ENCODE data around the gene TNN.
"Not testable (repeated sequence)": the region's sequence is repeated elsewhere in the genome, so short reads cannot be mapped to it uniquely, and the experiment has no call there.

TNN gene, protein sequence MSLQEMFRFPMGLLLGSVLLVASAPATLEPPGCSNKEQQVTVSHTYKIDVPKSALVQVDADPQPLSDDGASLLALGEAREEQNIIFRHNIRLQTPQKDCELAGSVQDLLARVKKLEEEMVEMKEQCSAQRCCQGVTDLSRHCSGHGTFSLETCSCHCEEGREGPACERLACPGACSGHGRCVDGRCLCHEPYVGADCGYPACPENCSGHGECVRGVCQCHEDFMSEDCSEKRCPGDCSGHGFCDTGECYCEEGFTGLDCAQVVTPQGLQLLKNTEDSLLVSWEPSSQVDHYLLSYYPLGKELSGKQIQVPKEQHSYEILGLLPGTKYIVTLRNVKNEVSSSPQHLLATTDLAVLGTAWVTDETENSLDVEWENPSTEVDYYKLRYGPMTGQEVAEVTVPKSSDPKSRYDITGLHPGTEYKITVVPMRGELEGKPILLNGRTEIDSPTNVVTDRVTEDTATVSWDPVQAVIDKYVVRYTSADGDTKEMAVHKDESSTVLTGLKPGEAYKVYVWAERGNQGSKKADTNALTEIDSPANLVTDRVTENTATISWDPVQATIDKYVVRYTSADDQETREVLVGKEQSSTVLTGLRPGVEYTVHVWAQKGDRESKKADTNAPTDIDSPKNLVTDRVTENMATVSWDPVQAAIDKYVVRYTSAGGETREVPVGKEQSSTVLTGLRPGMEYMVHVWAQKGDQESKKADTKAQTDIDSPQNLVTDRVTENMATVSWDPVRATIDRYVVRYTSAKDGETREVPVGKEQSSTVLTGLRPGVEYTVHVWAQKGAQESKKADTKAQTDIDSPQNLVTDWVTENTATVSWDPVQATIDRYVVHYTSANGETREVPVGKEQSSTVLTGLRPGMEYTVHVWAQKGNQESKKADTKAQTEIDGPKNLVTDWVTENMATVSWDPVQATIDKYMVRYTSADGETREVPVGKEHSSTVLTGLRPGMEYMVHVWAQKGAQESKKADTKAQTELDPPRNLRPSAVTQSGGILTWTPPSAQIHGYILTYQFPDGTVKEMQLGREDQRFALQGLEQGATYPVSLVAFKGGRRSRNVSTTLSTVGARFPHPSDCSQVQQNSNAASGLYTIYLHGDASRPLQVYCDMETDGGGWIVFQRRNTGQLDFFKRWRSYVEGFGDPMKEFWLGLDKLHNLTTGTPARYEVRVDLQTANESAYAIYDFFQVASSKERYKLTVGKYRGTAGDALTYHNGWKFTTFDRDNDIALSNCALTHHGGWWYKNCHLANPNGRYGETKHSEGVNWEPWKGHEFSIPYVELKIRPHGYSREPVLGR (N-terminal part only)

DNA sequence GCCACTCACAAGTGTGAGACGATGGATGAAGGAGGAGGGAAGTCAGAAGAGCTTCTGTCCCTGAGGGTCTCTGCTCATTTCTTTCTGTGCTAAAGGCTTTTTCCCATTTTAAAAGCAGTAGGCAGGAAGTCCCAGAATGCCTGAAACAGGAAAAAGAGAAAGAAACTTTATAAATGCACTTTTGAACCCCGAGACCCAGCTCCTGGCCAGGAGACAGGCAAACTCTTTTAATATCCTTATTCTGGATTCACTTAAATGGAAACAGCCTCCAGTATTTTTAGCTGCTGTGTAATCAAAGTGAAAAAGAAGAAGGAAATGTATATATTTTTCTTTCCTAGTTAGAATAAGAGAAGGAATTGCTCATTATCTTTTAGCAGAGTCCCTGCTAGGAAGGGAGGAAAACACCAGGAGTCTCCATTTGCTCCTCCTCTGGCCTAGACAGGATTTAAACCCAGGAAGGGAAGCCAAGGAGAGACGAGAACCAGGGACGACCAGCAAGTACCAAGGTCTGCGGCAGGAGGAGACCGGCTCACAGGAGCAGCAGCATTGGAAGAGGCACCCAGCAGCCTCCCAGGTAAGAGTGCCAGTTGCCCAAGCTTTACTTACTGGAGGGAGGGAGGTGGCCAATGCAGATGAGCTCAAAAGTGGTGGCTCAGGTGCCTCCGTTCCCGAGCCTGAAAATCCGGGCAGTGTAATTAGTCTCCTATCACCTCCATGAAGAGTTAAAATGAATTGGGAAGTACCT is at the start of gene TNN:
TSS of gene TNN (plus strand) at position 472 of the 745 bp plus-strand sequence. CDS start 9,586 bp downstream, outside the sequence.
- no peak for DNase-seq

DNA sequence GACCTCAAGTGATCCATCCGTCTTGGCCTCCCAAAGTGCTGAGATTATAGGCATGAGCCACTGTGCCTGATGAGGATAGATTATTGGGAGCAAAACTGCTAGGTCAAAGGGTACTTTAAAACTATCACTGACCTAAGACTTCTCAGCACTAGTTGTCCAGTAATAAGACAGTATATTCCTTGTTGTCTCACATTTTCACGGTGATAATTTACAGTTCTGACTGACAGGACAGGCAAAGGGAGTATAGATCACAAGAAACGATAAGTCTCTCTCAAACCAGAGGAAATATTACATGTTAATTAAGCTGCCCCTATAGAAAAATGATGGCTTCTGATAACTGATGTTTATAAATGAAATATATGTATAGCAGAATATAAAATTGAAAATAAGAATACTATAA is 48.1 kb upstream of the TNN start:
- no peak for DNase-seq

DNA sequence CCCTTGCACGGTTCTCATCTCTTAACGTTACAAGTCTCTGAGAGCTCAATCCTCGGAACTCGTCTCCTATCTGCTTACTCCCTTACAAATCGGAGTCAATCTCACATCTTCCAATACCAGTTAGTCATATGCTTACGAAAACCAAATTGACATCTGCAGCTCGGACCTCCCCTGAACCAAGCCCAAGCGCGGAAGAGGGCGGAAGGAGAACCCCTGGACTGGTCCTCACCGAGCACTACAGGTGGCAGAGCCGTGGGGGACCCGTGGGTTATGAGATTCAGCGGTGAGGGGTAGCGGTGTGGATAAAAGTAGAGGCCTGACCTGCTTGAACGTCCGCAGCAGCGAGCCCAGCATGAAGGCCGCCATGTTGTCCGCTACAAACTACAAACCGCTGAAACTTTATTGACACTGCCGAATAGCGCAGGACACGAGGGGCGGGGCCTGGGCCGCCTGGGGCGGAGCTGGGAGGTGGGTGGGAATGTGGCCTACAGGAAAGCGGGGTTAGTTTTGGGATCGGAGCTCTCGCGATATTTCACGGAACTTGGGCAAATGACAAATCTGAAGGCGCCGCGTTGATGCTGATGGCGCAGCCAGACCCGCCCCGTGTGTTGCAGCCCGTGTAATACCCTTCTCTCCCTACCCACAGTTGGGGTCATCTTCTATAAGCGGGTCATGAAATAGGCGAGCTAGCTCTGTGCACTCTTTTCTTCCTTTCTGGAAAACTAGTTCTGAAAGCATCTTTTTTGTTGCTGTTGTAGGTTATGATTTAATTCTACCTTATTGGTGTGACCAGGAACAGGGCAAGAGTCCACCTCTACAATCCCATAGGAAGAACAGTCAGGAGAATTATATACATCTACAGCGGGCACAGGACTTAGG is 44.4 kb upstream of the TNN start, which contains the start of gene MRPS14:
TSS of gene MRPS14 (minus strand) at position 383 of the 879 bp plus-strand sequence. CDS start at position 366, 17 bp downstream.
- peak; percentile 99 for DNase-seq

DNA sequence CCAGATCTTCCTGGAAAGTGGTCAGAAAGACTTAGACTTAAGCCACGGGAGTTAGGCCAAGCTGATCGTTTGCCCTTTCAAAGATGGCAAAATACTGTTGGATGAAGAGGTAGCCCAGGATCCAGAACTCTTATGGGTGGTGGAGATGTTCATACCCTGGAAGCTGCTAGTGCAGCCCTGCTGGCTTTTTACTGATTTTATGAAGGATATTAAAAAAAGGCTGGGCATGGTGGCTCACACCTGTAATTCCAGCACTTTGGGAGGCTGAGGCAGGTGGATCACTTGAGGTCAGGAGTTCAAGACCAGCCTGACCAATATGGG is 43.8 kb upstream of the TNN start:
- not testable (repeated sequence) for DNase-seq

DNA sequence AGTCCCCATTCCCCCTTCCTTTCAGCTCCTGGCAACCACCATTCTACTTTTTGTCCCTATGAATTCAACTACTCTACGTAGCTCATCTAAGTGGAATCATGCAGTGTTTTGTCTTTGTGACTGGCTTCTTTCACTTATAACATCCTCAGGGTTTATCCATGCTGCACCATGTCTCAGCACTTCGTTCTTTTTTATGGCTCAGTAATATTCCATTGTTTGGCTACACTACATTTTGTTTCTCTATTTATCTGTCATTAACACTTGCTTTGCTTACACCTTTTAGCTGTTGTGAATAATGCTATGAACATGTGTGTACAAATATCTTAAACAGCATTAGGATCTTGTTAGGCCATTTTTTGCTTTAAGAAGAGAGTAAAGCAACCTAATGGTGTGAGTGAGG is 42.9 kb upstream of the TNN start:
- DNase-seq = no peak

DNA sequence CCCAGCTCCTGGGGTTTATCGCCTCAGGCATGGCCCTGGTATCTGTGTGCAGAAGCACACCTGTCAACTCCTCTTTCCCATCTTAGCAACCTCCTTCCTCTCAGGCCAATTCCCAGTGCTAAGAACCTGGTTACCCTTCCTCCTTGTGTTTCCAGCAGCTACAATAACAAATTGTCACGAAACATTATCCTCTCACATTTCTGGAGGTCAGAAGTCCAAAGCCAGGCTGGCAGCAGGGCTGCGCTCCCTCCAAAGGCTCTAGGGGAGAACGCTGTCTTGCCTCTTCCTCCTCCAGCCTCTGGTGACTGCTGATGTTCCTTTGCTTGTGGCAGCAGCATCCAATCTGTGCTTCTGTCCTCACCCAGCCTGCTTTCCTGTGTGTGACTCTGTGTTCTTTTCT is 33.7 kb upstream of the TNN start:
- DNase-seq = no peak

DNA sequence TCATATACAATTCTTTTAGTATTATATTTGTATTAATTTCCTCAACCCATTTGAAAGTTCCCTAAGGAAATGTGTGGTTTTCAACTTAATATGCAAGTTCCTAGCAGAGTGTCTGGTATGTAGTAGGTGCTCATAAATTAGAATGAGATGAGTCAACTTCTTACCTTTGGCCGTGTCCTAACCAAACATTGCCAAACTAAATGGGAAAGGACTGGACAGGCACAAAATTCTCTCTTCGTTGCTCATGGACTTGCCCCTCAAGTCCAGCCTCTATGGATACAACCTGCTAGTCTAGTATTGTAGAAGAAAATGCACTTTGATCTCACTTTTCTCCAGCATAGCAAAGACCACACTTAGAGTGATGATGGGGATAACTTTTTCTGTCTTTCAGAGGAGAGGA is 32.9 kb upstream of the TNN start:
- no peak for DNase-seq

DNA sequence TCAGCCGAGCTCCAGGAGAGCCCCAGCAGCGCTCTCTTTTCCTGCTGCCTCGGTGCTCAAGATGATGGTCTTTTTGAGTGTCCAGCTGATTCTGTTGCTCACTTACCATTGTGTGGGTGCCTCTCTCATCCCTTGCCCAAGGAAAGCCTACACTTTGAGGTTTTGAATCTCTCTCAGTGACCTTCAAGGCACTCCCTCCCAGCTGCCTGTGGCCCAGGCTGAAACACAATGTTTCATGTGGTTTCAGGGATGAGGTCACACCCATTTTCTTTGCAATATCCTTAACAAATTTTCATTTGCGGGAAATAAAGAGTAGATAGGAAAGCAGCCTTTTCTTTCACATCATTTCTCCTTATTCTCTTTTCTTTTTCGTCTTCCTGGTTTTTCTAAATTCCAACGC is 31.8 kb upstream of the TNN start:
- no peak for DNase-seq

DNA sequence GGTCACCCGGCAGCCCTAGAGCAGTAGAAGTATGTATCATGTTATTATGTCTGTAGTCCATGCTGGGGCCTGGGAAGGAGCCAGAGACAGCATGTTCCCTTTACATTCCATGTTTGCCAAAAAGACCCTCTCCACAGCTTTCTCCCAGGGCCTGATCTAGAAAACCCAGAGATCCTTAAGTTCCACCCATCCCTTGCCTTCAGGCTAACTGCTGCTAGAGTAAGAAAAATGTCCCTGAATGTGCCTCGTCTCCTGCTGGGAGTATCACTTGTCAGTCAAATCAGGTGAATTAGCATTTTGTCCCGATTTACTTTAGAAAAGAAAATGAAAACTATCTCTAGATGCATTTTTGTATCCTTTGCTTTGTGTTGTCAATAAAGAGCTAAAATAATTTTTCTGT is 31.2 kb upstream of the TNN start:
- DNase-seq = no peak

DNA sequence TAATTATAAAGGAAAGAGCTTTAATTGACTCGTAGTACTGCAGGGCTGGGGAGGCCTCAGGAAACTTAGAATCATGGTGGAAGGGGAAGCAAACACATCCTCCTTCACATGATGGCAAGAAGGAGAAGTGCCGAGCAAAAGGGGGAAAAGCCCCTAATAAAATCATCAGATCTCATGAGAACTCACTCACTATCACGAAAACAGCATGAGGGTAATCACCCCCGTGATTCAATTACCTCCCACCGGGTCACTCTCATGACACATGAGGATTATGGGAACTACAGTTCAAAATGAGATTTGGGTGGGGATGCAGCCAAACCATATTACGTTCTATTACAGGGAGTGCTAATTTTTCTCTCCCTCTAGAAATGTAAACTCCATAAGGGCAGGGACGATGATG is 30.2 kb upstream of the TNN start:
- DNase-seq = no peak

DNA sequence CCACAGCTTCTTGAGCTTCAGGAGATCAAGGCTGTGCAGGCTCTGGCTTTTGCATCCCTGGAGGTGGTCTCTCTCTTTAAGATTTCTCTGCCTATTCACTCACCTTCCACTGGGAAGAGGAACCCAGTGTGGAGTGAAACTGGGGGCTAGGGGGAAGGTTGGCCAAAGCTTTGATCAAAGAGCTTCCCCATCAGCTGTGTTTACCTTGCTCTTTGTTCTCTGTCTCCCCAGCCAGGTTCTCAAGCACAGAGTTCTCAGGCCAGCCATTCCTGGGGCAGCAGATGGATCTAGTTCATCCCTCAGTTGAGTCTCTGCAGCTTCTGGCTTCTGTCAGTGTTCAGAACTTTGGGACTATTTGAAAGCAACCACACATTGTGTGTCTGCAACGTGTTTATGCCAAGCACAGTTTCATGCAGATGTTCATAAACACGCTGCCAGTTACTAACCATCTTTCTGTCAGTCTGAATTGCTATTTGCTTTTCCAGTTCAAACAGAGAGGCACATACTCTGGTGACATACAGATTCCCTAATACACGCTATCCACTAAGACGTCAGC is 27.2 kb upstream of the TNN start:
- no peak for DNase-seq

DNA sequence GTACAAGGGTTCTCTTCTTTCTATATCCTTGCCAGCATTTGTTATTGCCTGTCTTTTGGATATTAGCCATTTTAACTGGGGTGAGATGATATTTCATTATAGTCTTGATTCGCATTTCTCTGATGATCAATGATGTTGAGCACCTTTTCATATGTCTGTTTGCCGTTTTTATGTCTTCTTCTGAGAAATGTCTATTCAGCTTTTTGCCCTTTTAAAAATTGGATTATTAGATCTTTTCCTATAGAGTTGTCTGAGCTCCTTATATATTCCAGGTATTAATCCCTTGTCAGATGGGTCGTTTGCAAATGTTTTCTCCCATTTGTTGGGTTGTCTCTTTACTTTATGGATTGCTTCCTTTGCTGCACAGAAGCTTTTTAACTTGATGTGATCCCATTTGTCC is 25.0 kb upstream of the TNN start:
- DNase-seq = no peak

DNA sequence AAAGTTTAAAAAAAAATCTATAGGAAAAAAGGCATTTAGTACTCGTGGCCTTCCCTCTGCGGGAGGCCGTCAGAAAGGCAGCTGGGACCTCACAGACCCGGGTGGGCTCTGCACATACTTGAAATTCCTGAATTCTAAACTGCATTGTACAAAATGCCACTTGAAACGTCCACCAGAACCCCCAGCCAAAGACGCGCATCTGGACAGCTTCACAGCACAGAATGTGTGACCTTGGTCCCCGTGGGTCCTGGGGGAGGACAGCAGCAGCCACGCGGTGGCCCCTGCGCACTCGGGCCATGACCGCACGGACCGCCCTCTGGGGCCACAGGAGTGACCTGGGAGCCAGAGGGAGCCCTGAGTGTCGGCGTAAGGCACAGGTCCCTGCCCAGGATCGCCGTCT is 23.8 kb upstream of the TNN start:
- DNase-seq = no peak

DNA sequence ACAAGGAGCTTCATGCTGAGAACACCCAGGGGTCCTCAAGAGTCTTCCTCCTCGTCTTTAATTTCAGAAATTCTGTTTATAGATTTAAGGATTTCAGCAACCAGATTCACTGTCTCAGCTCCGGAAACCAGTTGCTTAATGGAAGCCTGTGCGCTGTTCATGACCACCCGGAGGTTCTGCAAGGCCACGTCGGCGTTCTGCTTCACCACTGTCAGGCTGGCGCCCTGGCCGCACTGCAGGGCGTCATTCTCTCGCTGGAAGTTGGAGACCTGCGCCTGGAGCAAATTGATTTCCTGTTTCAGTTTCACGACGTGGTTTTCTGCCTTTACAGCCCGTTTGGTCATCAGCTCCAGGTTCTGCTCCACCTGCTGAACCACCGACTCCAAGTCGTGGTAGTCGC is 23.0 kb upstream of the TNN start:
- DNase-seq = not testable (repeated sequence)

DNA sequence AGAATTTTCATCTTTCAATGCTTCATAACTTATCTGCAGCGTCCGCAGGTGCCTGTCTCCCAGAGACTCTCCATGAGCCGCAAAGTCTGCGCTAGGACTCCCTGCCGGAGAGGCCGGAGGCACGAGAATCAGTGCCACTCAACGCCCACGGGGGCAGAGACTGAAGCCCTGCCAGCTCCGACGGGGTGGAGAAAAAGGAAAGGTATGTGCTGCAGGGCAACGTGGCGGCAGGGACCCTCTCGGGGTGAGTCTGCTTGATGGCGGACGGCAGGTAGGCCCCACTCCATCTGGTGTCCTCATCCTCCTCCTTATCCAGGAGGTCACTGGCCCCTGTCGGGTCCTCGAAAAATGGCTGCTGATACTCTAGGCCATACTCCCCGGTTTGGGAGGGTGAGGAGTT is 22.5 kb upstream of the TNN start:
- no peak for DNase-seq

DNA sequence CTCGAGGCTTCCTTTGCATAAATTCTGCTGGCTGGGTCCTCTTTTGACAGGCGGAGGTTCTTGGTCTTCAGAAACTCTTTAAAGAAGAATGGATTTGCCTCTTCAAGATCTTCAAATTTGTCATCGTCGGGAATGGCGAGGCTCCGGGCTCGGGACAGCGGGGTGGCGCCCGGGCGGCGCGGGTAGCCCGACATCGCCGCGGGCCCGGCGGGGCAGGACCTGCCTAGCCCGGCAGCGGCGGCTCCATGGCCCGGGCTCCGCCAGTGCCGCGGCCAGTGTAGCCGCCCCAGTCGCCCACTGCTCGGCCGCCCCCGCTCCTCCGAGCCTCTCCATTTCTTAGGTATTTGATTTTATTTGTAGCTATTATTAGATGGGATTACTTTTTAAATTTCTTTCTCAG is 22.1 kb upstream of the TNN start:
- DNase-seq = no peak

DNA sequence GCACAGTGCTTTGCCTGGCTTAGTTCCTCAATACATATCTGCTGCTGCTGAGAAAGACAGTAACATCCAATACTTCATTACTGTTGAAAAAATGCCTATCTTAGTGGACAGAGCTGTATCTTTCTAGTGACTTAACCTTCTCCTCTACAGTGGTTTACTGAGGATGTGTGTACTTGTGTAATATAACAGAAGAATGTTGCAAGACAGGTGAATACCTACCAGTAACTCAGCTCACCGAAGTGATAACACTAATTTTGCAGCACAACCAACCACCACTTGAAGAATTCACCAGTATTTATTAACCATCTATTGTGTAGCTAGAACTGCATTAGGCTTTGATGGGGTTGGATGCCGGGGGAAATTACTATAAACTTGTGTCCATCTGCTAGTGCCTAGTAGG is 16.6 kb upstream of the TNN start:
- DNase-seq = no peak

DNA sequence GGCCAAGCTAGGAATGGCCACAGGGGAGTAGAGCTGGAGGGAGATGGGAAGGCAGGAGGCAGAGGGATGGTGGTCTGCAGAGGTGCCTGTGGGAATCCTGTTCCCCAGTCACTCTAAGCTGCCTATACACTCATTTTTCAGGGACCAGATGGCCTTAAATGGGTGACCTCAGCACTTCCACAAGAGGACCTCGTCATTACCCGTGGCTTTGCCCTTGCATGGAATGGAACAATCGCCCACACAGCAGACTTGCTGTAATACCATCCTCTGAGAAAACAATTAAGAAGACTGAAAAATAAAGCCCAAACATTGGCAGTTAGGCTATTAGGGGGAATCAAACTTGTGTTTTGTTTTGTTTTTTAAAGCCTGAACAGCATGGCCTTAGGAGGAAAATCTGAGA is 12.9 kb upstream of the TNN start:
- no peak for DNase-seq

DNA sequence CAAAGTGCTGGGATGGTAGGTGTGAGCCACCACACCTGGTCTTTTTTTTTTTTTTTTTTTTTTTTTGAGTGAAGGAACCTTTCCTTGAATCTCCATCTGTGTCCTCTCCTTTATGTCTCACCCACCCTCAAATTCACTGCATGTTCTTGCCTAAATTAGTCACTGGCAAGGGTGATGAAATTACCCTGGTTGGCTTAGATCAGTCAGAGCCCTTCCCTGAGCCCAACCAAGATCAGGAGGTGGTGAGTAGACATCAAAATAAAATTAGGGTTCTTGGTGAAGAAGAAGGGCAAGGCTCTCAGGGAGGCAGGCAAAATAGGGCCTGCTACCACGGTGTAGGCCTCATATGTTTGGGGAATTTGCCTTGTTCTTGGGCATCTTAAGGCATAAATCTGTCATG is 5.3 kb upstream of the TNN start:
- DNase-seq = no peak

DNA sequence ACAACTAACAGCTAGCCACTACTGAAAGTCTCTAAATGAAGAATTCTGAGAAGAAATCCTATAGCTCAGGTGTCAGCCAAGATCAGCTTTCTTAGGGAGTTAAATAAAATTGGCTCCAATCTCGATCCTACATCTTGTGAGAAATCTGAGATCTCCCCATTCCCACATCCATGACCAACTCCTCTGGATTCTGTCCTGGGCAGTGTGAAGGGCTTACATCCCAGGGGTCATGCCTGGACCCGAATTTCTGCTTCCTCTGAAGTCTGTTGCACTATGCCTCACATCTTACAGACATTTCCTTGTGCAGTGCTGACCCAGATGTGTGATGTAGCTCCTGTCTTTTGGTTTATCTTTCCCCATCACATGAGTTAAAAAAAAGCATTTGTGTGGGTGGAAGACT is 4.8 kb upstream of the TNN start:
- DNase-seq = no peak

DNA sequence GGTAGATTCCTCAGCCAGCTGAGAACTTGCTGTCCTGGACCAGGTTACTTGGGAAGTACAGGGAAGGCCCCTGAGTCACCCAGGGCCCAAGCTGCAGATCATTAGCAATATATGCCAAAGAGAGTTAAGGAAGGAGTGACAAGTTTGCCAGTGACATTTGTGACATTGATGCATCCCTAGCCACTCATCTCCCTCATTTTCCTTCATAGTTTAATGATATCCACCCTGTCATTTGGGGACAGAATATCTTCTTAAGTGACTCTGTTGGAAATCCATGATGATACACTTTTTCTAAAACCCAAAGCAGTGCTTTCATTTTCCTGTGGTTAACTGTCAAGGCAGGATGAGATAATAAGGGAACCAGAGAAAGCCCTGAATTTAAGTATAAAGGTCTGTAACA is 3.2 kb downstream of the TNN start:
- DNase-seq = no peak

Data from activated CD4-positive, alpha-beta T cell treated with anti-CD3 and anti-CD28 coated beads for 48 hours (primary cell).